ENCODE results near the gene ABHD2.
"Not testable (repeated sequence)": the region's sequence is repeated elsewhere in the genome, so short reads cannot be mapped to it uniquely, and the experiment has no call there.

Gene ABHD2

GRCh38 chr15:89139613-89140499 lies 51.6 kb downstream of the ABHD2 start:
- DNase-seq (ENCODE audit: low spot score), result no peak

GRCh38 chr15:89140595-89140994 lies 52.3 kb downstream of the ABHD2 start:
- DNase-seq (ENCODE audit: low spot score), result no peak

GRCh38 chr15:89141159-89141558 lies 52.9 kb downstream of the ABHD2 start:
- not testable (repeated sequence) for DNase-seq (ENCODE audit: low spot score)

- DNase-seq (ENCODE audit: low spot score), result no peak
These were observed 53.6 kb downstream of the ABHD2 start for GRCh38 chr15:89141885-89142284.

GRCh38 chr15:89142423-89142822 lies 54.2 kb downstream of the ABHD2 start:
- no peak for DNase-seq (ENCODE audit: low spot score)

- peak; percentile 11 for DNase-seq (ENCODE audit: low spot score)
These were observed 55.4 kb downstream of the ABHD2 start for GRCh38 chr15:89143503-89144162.

GRCh38 chr15:89144491-89144890 lies 56.2 kb downstream of the ABHD2 start:
- no peak for DNase-seq (ENCODE audit: low spot score)

GRCh38 chr15:89146366-89146765 lies 58.1 kb downstream of the ABHD2 start:
- no peak for DNase-seq (ENCODE audit: low spot score)

- no peak for DNase-seq (ENCODE audit: low spot score)
These were observed 59.9 kb downstream of the ABHD2 start for GRCh38 chr15:89148126-89148525.

- DNase-seq (ENCODE audit: low spot score), result no peak
These were observed 61.3 kb downstream of the ABHD2 start for GRCh38 chr15:89149501-89150101.

- no peak for DNase-seq (ENCODE audit: low spot score)
These were observed 62.0 kb downstream of the ABHD2 start for GRCh38 chr15:89150287-89150686.

GRCh38 chr15:89150762-89151664 lies 62.8 kb downstream of the ABHD2 start:
- DNase-seq (ENCODE audit: low spot score), result no peak

- DNase-seq (ENCODE audit: low spot score), result no peak
These were observed 66.9 kb downstream of the ABHD2 start for GRCh38 chr15:89155122-89155521.

GRCh38 chr15:89155656-89156055 lies 67.4 kb downstream of the ABHD2 start:
- no peak for DNase-seq (ENCODE audit: low spot score)

- no peak for DNase-seq (ENCODE audit: low spot score)
These were observed 68.8 kb downstream of the ABHD2 start for GRCh38 chr15:89157061-89157460.

- no peak for DNase-seq (ENCODE audit: low spot score)
These were observed 69.8 kb downstream of the ABHD2 start for GRCh38 chr15:89157918-89158564.

GRCh38 chr15:89161666-89162065 lies 73.4 kb downstream of the ABHD2 start:
- DNase-seq (ENCODE audit: low spot score), result no peak

GRCh38 chr15:89163271-89164055 lies 75.2 kb downstream of the ABHD2 start:
- no peak for DNase-seq (ENCODE audit: low spot score)

GRCh38 chr15:89164712-89165211 lies 76.5 kb downstream of the ABHD2 start:
- peak; percentile 20 for DNase-seq (ENCODE audit: low spot score)

GRCh38 chr15:89165677-89166076 lies 77.4 kb downstream of the ABHD2 start:
- DNase-seq (ENCODE audit: low spot score), result no peak
